ENCODE results near the gene IDH2. TPM values are rescaled to one million over a fixed set of nuclear protein-coding genes. Genes with fewer than 3 reads are reported as not detected.

IDH2 gene
- total RNA-seq, 1 donor from 2014 or later, result 321 TPM

DNA sequence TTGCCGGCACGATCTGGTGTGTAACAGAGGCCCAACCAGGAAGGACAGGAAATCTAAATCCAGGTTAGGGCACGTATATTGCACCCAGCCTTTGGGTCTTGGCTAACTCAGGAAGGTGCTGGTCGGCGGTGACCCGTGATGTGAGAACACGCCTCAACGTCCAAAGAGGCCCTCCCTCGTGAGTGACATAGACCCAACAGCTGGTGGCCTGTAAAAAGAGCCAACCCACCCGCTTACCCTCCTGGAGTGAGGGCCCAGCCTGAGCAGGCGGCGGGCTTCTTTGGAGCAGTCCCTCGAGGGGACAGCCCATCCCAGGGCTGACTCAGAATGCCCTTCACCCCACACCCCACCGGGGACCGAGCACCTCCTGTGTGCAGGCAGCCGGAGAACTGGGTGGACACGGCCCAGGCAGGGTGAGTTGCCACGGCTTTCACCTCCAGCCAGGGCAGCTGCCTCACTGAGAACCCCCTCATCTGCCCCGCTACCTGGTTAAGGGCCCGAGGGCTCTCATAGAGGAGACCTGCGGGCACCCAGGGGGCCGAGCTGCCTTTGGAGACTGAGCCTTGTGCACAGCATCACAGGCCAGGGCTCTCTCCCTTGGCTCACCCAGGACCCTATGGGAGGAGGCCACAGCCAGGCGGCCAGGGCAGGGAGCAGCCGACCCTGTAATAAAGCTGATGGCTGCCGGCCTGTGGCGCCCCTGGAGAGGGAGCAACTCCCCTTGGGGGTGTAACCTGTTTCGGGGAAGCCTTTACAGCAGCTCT, 59.3 kb downstream of the IDH2 start:
- peak; percentile 62 for DNase-seq

DNA sequence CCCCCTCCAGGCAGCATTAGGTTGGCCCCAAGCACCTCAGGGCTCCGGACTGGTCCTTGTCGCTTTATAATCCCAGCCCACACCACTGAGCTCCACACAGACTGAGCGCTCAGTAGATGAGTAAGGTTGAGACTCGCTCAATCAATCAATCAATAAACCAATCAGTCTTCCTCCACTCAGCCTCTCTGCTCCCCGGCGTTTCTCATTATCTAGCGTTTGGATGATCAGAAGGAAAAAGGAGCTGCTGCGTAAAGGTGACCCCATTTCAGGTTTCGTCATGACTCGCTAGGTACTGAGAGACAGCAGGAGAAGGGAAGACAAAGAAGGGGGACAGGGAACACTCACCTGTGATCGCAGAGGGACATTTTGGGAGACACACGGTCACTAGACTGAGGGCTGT, 59.9 kb downstream of the IDH2 start:
- no peak for DNase-seq

DNA sequence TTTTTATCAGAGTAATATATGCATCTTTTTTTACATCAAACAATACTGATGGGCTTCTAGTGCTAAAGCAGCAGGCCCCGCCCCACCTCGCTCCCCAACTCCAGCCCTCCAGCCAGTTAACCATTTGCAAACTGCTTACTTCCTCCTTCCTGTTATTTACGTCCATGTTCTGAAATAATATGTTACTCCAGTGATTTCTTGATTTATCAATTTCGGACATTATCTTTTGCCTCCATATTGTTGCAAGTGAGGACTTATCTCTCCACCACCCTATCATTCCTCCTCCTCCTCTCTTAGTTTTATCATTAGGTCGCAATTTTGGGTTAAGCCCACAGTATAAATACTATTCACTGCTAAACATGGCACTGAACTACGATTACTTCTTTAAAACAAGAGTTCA, 61.6 kb downstream of the IDH2 start:
- no peak for DNase-seq

DNA sequence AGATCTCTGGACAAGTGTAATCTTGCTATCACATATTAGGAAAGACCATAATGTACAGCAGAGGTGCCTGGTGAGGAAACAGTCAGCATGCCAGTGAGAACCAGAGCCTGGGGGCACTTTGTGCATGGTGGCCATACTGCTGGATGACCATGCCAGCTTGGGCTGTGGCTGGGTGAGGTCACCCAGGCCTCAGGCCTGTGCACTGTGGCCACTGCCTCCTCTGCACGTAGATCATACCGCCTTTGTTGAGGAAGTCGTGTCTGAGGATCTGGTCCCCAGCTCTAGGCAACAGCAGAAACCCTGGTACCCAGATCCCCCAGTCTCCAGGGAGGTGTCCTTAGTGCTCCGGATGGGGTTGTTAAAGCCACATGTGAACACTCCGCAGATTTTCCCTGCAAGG, 62.3 kb downstream of the IDH2 start:
- no peak for DNase-seq

DNA sequence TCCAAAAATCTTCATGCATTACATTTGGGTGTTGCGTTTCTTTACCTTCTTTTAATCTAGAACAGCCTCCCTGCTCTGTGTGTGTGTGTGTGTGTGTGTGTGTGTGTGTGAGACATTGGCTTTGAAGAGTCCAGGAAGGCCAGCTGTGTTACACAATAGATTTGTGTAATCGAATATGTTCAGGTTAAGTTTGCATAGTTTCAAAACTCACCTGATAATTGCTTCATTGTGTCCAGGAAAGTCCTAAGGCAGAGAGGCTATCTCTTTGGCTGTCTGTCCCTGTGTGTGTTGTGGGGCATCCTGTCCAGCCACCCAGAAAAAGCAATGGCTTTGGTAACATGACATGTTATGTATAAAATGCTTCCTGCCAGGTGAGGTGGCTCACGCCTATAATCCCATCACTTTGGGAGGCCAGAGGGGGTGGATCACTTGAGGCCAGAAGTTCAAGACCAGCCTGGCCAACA, 63.6 kb downstream of the IDH2 start:
- DNase-seq, result no peak

DNA sequence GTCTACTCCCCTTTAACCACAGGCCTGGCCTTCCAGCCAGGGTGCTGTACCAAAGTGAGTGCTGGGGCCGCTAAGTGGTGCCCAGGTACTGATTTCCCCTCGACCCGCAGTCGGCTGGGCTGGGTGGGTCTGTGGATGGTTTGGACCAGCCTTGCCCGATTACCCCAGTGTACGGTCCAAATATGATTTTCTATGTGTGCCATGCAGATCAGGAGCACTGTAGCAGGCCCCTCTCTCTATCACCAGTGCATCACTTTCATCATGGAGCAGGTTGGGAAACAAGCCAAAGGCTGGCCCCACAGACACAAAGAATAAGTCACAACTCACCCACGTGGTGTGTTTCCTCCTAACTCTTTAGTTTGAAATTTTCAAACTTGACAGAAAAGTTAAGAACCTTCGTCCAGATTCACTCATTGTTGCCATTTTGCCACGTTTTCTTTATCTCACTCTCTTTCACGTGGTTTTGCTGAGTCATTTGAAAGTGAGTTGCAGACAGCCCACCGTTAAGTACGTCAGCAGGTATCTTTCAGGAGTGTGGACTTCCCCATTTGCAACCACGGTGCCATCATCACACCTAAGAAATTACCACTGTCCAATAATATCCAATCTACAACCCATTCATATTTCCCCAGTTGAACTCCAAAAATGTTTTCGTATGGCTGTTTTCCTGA, 64.2 kb downstream of the IDH2 start:
- no peak for DNase-seq

DNA sequence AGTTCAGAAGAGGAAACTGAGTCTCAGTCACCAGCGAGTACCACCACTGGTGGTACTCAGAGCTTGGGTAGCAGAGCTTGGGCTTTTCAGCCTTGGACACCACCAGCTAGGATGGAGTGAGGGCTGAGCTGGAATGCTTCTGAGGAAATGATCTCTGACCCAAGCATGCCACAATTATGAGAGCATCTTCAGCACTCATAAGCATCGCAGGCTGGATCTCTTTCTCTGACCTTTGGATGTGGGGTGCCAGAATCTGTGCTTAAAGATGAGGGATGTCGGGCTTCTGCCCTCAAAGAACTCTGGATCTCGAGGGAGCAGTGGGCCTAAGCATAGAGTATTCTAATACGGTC, 64.8 kb downstream of the IDH2 start:
- no peak for DNase-seq

DNA sequence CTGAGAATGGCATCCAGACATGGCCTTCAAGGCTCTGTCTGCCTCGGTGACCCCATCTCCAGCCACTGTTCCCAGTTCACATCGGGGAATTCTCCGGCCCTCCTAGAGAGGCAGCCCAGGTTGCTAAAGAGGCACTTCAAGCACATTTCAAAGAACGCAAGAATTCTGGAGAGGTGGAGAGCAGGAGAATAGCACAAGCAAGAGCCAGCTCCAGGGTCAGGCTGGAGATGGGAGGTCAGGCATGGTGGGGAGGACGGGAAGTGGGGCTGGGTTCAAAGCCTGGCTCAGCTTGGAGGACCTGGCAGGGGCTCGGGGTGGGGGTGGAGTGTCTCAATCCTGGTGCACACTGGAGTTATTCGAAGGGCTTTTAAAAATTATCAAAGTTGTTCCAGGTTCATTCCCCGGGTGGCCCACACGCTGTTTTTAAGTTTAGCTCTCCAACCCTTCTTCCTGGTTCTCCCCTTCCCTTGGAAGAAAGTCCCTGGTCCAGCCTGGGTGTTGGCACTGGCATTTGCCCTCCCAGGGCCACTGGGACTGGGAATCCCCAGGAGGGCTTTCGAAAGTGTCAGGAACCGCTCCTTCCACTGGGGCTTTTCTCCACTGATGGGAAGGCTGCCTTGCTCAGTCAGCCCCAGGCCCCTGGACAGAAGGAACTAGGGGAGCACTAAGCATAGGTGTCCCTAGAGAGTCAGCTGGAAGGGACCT, 65.3 kb downstream of the IDH2 start:
- DNase-seq, result no peak

DNA sequence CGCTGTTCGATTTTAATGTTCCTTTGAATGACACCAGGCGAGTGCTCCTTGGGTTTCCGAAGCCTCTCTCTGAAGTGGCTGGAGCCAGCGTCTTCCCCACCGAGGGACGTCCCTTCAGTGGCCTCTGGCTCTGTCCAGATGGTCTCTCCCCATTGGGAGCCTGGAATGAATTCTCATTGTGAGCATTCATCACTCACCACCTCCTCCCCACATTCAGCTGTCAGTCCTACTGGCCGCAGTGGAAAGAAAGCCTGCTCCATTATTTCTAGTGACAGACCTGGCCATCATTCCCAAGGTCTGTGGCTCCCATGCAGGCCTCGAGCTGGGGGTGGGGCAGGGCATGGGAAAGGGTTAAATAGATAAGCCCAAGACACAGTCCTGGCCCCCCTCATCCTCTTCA, 65.9 kb downstream of the IDH2 start:
- peak; percentile 48 for DNase-seq

DNA sequence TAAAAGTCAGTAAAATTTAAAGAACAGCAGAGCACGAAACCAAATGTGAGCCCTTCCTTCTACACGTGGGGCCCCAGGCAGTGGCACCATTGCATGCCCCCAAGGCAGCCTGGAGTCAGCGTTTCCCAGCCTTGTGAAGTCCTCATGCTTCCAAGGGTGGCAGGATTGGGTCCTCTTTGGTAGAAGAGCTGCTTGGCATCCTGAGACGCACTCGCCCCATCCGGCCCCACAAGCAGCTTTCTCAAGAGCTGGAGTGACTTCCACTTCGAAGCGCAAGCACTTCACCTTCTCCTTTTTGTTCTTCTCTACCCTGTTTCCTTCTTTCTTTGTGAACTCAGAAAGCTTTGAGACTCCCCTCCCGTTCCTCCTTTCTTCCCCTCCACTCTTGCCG, 66.4 kb downstream of the IDH2 start:
- DNase-seq, result no peak

DNA sequence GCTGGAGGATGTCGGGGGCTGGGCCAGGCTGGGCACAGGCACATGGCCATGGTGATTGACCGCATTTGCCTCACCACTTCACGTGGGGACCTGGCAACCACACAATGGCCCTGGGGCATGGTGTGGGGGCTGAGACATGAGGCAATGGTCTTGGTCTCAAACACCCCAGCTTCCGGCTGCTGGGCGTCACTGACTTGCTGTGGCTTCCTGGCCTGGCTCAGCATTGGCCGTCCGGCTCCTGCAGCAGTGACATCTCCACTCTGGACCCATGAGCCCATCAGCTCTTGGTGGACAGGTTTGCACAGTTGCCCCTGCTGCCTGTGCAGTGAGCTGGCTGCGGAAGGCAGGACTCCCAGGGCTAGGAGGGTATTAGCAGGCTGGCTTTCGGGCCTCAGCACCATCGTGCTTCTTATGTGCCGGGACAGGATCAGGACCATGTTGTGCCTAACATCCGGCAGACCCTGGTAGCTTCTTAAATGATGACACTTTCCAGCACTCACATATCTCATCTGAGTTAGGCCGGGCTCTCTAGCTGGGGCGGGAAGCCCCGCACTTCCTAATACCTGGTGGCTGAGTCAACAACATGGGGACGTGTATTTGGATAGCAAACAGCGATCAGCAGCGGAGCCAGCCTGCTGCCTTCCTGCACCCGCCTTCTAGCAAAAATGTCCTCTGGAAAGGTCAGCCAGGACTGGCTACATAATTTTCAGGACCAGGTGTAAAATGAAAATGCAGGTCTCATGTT, 67.0 kb downstream of the IDH2 start:
- no peak for DNase-seq

DNA sequence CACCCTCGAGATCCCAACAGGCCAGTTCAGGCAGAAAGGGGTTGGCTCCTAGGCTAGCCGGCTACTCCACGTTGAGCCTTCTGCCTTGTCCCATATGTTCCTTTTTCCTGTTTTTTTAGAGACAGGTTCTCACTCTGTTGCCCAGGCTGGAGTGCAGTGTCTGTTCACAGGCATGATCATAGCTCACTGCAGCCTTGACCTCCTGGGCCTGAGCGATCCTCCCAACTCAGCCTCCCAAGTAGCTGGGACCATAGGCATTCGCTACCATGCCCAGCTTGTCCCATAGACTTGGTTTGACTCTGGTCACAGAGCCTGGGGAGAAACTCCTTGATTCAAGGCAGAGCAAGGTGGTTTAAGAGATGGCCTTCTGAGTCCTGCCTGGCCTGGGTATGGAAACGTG, 68.8 kb downstream of the IDH2 start:
- no peak for DNase-seq

Small RNAs within 50 kb of the gene (small RNA-seq; reads per million reads assigned to genes)
- not detected for gene RF00066 (ENCODE audit: low replicate concordance)

Other genes starting within 250 kb of the IDH2 start
- gene AP3S2, start 208.5 kb downstream of the IDH2 start, total RNA-seq, result 58.5 TPM
- 23.2 TPM for gene ARPIN, start 189.5 kb downstream of the IDH2 start, total RNA-seq
- 5.6 TPM for gene ZNF710, start 101.1 kb downstream of the IDH2 start, total RNA-seq
- gene SEMA4B, start 98.9 kb upstream of the IDH2 start, total RNA-seq, result 26.6 TPM
- gene CIB1, start 131.5 kb upstream of the IDH2 start, total RNA-seq, result 12.4 TPM
- gene GDPGP1, start 131.7 kb upstream of the IDH2 start, total RNA-seq, result 5.6 TPM
- not detected for gene TTLL13, start 147.1 kb upstream of the IDH2 start, total RNA-seq
- gene NGRN, start 163.2 kb upstream of the IDH2 start, total RNA-seq, result 106 TPM
- 4.9 TPM for gene ZNF774, start 249.8 kb upstream of the IDH2 start, total RNA-seq

All from tongue (tissue), 3 donors.